CD14-positive monocyte (primary cell): ENCODE results near the gene LUZP1. TPM values are rescaled to one million over a fixed set of nuclear protein-coding genes. Genes with fewer than 3 reads are reported as not detected.

ENCODE experiments used
- DNase-seq, 3 donors: peaks; one replicate each; pipeline ENCODE4 v3.0.0-alpha.2; 2011 to 2022
- H2AFZ ChIP-seq: 2 replicates; pipeline ENCODE4 v1.6.0; 2012; ENCODE audit warnings: mild to moderate bottlenecking, low read depth, low read length, inconsistent platforms; ENCODE audit not compliant: insufficient read depth, poor library complexity, severe bottlenecking
- H3K27ac ChIP-seq, 2 donors: 1 replicate in 1 of 2; 2 replicates in 1 of 2; pipeline ENCODE4 v1.5.1; 2012 to 2013; ENCODE audit warnings: low read length in 2 of 2, control low read depth in 1 of 2, inconsistent platforms in 1 of 2, low read depth in 1 of 2, mild to moderate bottlenecking in 1 of 2
- H3K27me3 ChIP-seq, 2 donors: one replicate each; pipeline versions ENCODE4 v1.6.0 to v1.6.1; 2011 to 2013; ENCODE audit warnings: low read length in 2 of 2; ENCODE audit not compliant: control insufficient read depth in 2 of 2, insufficient read depth in 2 of 2
- H3K36me3 ChIP-seq, 2 donors: replicated peaks in 1 of 2; 1 replicate in 1 of 2; 2 replicates in 1 of 2; pipeline versions ENCODE4 v1.5.1 to v1.6.1; 2012 to 2013; ENCODE audit warnings: low read length in 2 of 2, control low read depth in 1 of 2, inconsistent platforms in 1 of 2, mild to moderate bottlenecking in 1 of 2; ENCODE audit not compliant: insufficient read depth in 2 of 2, control insufficient read depth in 1 of 2
- H3K4me1 ChIP-seq, 2 donors: 1 replicate in 1 of 2; 2 replicates in 1 of 2; pipeline versions ENCODE4 v1.5.1 to v1.6.1; 2012 to 2013; ENCODE audit warnings: low read length in 2 of 2, control low read depth in 1 of 2, inconsistent platforms in 1 of 2, mild to moderate bottlenecking in 1 of 2, moderate library complexity in 1 of 2; ENCODE audit not compliant: insufficient read depth in 2 of 2, control insufficient read depth in 1 of 2
- H3K4me2 ChIP-seq: replicated peaks from 2 replicates; pipeline ENCODE3; 2012; ENCODE audit warnings: low read length, moderate library complexity, mild to moderate bottlenecking; ENCODE audit not compliant: poor library complexity, severe bottlenecking; ENCODE audit errors: extremely low read depth
- H3K4me3 ChIP-seq, 3 experiments: fragments of 200-600 bp in 1 of 3; sonication (generic) in 1 of 3; replicated peaks in 1 of 3; 1 replicate in 2 of 3; 2 replicates in 1 of 3; pipeline ENCODE4 v1.5.1; 2011 to 2013; ENCODE audit warnings: low read length in 3 of 3, mild to moderate bottlenecking in 3 of 3, control low read depth in 2 of 3, low read depth in 2 of 3, inconsistent platforms in 1 of 3, moderate library complexity in 1 of 3
- H3K79me2 ChIP-seq: 2 replicates; pipeline ENCODE4 v1.6.0; 2012; ENCODE audit warnings: mild to moderate bottlenecking, control low read depth, inconsistent platforms, low read length, moderate library complexity; ENCODE audit not compliant: insufficient read depth
- H3K9ac ChIP-seq: 2 replicates; pipeline ENCODE4 v1.6.0; 2017; ENCODE audit warnings: low read length, mild to moderate bottlenecking; ENCODE audit not compliant: insufficient read depth, poor library complexity, severe bottlenecking
- H3K9me3 ChIP-seq, 2 donors: replicated peaks in 1 of 2; 1 replicate in 1 of 2; 2 replicates in 1 of 2; pipeline versions ENCODE4 v1.5.1 to v1.6.1; 2012 to 2013; ENCODE audit warnings: low read length in 2 of 2, control low read depth in 1 of 2; ENCODE audit not compliant: control insufficient read depth in 1 of 2, insufficient read depth in 1 of 2
- H4K20me1 ChIP-seq: 2 replicates; pipeline ENCODE4 v1.6.0; 2012; ENCODE audit warnings: mild to moderate bottlenecking, low read length, control low read depth, moderate library complexity; ENCODE audit not compliant: insufficient read depth
- H3K27ac Mint-ChIP-seq, 7 donors: one replicate each; pipeline ENCODE4 v1.8.0; 2020; ENCODE audit warnings: mild to moderate bottlenecking in 7 of 7, mixed read lengths in 7 of 7, moderate library complexity in 6 of 7, inconsistent platforms in 2 of 7
- H3K27me3 Mint-ChIP-seq, 3 donors: one replicate each; pipeline ENCODE4 v1.8.0; 2021 to 2022; ENCODE audit warnings: low read depth in 3 of 3, mild to moderate bottlenecking in 3 of 3, mixed read lengths in 3 of 3, moderate library complexity in 3 of 3, inconsistent platforms in 1 of 3
- H3K36me3 Mint-ChIP-seq, 2 donors: one replicate each; pipeline ENCODE4 v1.8.0; 2020; ENCODE audit warnings: mixed read lengths in 2 of 2, inconsistent platforms in 1 of 2, mild to moderate bottlenecking in 1 of 2
- H3K4me1 Mint-ChIP-seq: one replicate; pipeline ENCODE4 v1.8.0; 2020; ENCODE audit warnings: mild to moderate bottlenecking, mixed read lengths
- H3K4me3 Mint-ChIP-seq, 2 donors: one replicate each; pipeline ENCODE4 v1.8.0; 2020; ENCODE audit warnings: mild to moderate bottlenecking in 2 of 2, mixed read lengths in 2 of 2, moderate library complexity in 1 of 2
- H3K9me3 Mint-ChIP-seq, 7 donors: one replicate each; pipeline ENCODE4 v1.8.0; 2020 to 2022; ENCODE audit warnings: mixed read lengths in 7 of 7, mild to moderate bottlenecking in 6 of 7, moderate library complexity in 6 of 7, inconsistent platforms in 2 of 7
- CTCF ChIP-seq: fragments of 200-600 bp; IDR thresholded peaks from one replicate; pipeline ENCODE4 v1.8.0; 2022; ENCODE audit warnings: antibody characterized with exemption, mild to moderate bottlenecking
- WGBS: methylation state at CpG from one replicate; pipeline ENCODE4 v1.1.5; 2013; ENCODE audit warnings: missing lambda C conversion rate; ENCODE audit not compliant: insufficient coverage; 5-methylcytosine and 5-hydroxymethylcytosine counted together
- intact Hi-C, 2 donors: fragments of 100-400 bp; cut with micrococcal nuclease; formaldehyde crosslinking; loops; one replicate each; pipeline versions ENCODE4 v1.15.0 to v1.15.1; 2023
- polyA plus RNA-seq, 3 donors: library from polyadenylated mRNA; depleted of rRNA in 1 of 3; unstranded in 2 of 3; stranded (reverse) in 1 of 3; fragments of 300-500 nt in 2 of 3; fragments of >200 nt in 1 of 3; fragmentation: Illumina TruSeq in 2 of 3; gene quantifications; 1 replicate in 2 of 3; 2 replicates in 1 of 3; pipeline ENCODE4 v1.2.3, GENCODE V29; 2012 to 2021

The LUZP1 gene
- polyA plus RNA-seq, 3 donors: 4.4 to 8.7 (median 5.8) TPM

GRCh38 chr1:23169195-23169575 is 529 bp upstream of the LUZP1 start:
- H3K4me3 ChIP-seq: peak overlapping the region; percentile 85 to 97 (median 92)
- TF ChIP-seq CTCF: no peak
- H3K4me2 ChIP-seq: peak overlapping the region; percentile 77
- peaks cover 0 to 8% of the 10 kb centered on the region in 2 donors for H3K27me3 ChIP-seq
- H4K20me1 ChIP-seq: peaks cover 34% of the 10 kb centered on the region
- Mint-ChIP-seq H3K4me3 (peak overlapping the region; percentile 99 to 100), H3K4me1 (peaks cover 28% of the 10 kb centered on the region), H3K9me3 (peaks cover 0 to 1% (median 0%) of the 10 kb centered on the region in 7 donors), H3K36me3 (no peaks in the 10 kb centered on the region), H3K27me3 (peaks cover 3 to 16% (median 9%) of the 10 kb centered on the region in 3 donors), H3K27ac (peak overlapping the region in 6 of 7 donors; percentile 47 to 97 (median 92))
- peak overlapping the region in 1 of 2 donors; percentile 58 for H3K27ac ChIP-seq
- 45% methylated on average over 11 of the region's 14 CpGs for WGBS
- H3K36me3 ChIP-seq: no peaks in the 10 kb centered on the region
- H2AFZ ChIP-seq: peak overlapping the region; percentile 83
- H3K79me2 ChIP-seq: peaks cover 36% of the 10 kb centered on the region
- intact Hi-C loops: loop anchor here in 1 of 2 donors (5.0 kb wide), 1 partner anchor 62 kb away; no protein-coding TSS in a partner anchor
- H3K9ac ChIP-seq: peak overlapping the region; percentile 80
- H3K9me3 ChIP-seq: no peaks in the 10 kb centered on the region
- H3K4me1 ChIP-seq: peaks cover 22 to 25% of the 10 kb centered on the region in 2 donors
- DNase-seq: no peak

GRCh38 chr1:23168079-23168444 is 594 bp downstream of the LUZP1 start:
- Mint-ChIP-seq H3K27ac (peak overlapping the region; percentile 77 to 97 (median 95)), H3K4me3 (peak overlapping the region; percentile 99 to 100), H3K36me3 (no peaks in the 10 kb centered on the region), H3K4me1 (peaks cover 35% of the 10 kb centered on the region), H3K27me3 (peaks cover 4 to 16% (median 9%) of the 10 kb centered on the region in 3 donors), H3K9me3 (peaks cover 0 to 1% (median 0%) of the 10 kb centered on the region in 7 donors)
- Histone ChIP-seq H3K4me3 (peak overlapping the region; percentile 85 to 97 (median 92)), H2AFZ (peak overlapping the region; percentile 83), H4K20me1 (peaks cover 46% of the 10 kb centered on the region), H3K4me1 (peaks cover 25 to 29% of the 10 kb centered on the region in 2 donors), H3K9ac (peak overlapping the region; percentile 80), H3K36me3 (no peaks in the 10 kb centered on the region), H3K9me3 (no peaks in the 10 kb centered on the region), H3K27ac (peak overlapping the region; percentile 67 to 76), H3K4me2 (peak overlapping the region; percentile 77), H3K79me2 (peaks cover 47% of the 10 kb centered on the region), H3K27me3 (peaks cover 0 to 8% of the 10 kb centered on the region in 2 donors)
- DNase-seq: peak in 2 of 3 donors; percentile 33 to 43
- intact Hi-C loops: loop anchor here in 1 of 2 donors (5.0 kb wide), 1 partner anchor 61 kb away; no protein-coding TSS in a partner anchor
- no peak for TF ChIP-seq CTCF
- 0% methylated on average over 32 of the region's 49 CpGs for WGBS
